ENCODE data around the gene PLXNA4.

- TF ChIP-seq CTCF (IDR thresholded peaks at IDR 0.05) (no peak), POLR2A (IDR thresholded peaks at IDR 0.05) (no peak)
Observed at GRCh38 chr7:132307465-132307864, 268.8 kb downstream of the PLXNA4 start.

Data from lower leg skin (tissue), 3 donors.